ENCODE results near the gene PPP1R3D.

DNA sequence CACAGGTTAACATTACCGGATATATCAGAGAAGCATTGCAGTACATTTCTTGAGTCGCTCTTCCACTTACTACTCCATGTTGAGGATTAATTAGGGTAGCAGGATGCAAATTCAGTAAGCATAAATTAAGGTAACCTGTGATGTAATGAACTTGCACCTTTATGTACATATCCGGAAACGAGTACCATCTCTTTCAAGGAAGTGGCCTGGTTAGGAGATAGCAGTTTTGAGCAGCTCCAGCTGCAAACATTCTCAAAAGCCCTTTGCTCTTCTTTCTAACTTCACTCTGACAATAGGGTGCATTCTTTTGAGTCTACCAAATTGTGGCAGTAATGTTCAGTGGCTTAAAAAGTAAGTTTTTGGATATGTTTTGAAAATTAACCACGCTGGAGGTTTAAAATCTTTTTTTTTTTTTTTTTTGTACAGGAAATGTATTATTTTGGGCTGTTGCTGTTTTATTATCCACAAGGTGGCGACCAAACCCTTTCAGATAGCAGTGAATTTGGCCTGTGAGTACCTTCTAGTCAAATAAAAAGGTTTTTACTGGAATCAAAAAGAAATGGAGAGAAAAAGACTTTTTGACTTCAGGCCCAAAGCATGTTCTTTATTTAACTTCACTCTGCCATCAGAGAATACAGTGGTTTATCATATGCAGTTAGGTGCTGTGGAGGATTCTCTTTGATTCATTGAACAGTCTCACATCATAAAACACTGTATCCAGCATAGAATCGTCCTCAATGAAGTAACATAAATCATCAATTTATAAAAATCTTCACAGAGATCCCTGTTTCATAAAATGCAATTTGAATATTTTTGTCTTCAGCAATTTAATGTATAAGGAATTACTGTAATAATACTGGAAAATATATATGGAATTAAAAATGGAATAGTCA lies 9.0 kb upstream of the PPP1R3D start:
- TF ChIP-seq POLR2A (IDR thresholded peaks at IDR 0.05; ENCODE audit: borderline replicate concordance, extremely low read depth, insufficient read depth, insufficient read length) = no peak
- TF ChIP-seq, protein P1, sequence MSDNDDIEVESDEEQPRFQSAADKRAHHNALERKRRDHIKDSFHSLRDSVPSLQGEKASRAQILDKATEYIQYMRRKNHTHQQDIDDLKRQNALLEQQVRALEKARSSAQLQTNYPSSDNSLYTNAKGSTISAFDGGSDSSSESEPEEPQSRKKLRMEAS (IDR thresholded peaks at IDR 0.05) = no peak
- TF ChIP-seq REST (IDR thresholded peaks at IDR 0.05; ENCODE audit: low read depth) = no peak
- peak; percentile 33 to 70 (median 52); a peak in 5 of 6 replicates for TF ChIP-seq CTCF (IDR thresholded peaks at IDR 0.05 in 2 of 3, conservative IDR thresholded peaks at IDR 0.05 in 1 of 3; ENCODE audit: borderline replicate concordance in 1 of 3, insufficient read depth in 1 of 3, low read depth in 2 of 3, low read length in 2 of 3)
- TF ChIP-seq, protein P2, sequence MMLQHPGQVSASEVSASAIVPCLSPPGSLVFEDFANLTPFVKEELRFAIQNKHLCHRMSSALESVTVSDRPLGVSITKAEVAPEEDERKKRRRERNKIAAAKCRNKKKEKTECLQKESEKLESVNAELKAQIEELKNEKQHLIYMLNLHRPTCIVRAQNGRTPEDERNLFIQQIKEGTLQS (IDR thresholded peaks at IDR 0.05) = no peak
